Measurements from ENCODE around the gene DHX58.

Gene DHX58

DNA sequence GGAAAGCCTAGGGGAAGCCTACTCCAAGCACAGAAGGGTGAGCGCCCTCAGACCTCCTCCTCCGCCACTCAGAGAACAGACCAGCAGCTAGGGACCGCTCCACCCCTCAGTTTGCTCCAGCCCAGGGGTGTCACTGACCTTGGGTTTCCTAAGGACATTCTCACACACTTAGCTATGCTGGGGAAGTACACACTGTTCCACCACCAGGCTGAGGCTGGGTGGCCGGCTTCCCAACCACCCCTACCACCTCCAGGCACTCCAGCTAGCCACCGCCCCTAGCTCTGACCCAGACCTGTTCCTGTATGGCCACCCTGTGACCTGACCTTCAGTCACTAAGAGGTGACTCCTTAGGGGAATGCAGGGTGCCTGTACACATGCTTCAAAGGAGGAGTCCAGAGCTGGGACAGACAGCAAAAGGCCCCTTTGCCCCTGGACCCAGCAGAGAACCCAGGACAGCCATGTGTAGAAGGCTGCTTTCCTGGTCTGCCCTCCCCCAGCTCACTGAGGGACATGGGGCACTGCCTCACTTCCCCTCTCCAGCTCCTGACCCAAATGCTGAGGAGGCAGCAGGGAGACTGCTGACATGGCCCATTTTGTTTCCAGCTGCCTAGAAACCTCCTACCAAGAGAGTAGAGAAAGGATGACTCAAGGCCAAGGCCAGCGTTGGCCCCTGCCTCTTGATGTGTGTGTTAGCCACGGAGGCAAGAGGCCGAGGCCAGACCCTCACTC lies 16.8 kb upstream of the DHX58 start:
- no peak for FAIRE-seq

DNA sequence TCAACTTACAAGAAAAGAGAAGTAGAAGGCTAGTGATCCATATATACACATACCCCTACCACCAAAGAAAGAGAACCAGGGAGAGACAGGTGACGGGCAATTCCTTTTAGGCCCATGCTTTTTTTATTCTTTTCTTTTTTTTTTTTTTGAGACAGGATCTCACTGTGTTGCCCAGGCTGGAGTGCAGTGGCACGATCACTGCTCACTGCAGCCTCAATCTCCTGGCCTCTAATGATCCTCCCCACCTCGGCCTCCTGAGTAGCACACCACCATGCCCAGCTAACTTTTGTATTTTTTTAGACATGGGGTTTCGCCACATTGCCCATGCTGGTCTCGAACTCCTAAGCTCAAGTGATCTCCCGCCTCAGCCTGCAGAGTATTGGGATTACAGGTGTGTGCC lies 14.9 kb upstream of the DHX58 start:
- FAIRE-seq: no peak

DNA sequence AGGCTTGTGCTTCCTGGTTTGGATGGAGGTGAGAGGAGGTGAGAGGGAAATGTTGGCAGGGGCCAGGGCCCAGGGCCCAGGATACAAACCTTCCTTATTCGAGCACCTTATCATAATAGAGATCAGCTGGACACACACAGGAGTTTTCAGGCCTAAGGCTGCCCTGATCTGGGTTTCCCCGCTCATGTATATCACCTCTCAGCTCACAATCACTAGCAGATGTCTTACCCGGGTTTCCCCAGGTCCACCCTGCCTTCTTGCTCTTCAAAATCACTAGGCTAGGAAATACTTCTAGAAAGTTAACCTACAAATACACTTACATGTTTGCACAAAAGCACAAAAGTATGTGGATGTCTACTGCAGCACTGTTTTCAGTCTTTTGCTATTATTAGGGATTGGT lies 14.3 kb upstream of the DHX58 start:
- no peak for FAIRE-seq

DNA sequence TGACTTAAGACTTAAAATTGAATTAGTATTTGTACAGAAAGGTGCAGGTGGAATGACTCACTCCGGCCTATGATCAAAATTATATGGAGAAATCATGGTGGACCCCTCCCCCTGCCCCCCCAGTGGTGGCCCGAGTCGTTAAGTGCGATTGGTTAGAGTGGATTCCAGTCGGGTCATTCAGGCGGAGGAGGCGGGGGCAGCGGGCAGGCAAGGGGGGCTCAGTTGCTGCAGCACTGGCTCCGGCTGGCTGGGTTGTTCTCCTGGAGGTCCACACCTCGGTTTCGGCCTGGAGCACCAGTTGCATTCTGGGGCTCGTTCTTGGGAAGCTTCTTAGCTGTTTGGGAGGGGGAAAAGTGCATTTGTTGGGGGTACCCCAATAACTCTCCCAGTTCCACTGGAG lies 13.1 kb upstream of the DHX58 start:
- FAIRE-seq: no peak

DNA sequence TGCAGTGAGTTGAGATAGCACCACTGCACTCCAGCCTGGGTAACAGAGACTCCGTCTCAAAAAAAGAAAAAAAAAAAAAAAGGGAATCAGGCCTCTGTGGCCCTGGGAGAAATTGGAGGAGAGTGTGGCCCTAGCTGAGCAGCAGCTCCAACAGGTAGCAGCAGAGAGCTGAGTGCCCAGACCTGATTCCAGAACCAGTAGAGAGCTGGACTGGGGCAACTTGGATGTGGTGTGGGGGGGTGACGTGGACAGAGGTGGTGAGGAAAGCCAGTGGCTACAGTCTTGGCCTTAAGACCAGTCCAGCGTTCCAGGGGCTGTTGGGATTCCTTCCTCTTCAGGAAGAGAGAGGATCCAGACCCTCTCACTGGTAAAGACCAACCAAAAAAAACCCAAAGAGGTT lies 11.7 kb upstream of the DHX58 start:
- FAIRE-seq: no peak

DNA sequence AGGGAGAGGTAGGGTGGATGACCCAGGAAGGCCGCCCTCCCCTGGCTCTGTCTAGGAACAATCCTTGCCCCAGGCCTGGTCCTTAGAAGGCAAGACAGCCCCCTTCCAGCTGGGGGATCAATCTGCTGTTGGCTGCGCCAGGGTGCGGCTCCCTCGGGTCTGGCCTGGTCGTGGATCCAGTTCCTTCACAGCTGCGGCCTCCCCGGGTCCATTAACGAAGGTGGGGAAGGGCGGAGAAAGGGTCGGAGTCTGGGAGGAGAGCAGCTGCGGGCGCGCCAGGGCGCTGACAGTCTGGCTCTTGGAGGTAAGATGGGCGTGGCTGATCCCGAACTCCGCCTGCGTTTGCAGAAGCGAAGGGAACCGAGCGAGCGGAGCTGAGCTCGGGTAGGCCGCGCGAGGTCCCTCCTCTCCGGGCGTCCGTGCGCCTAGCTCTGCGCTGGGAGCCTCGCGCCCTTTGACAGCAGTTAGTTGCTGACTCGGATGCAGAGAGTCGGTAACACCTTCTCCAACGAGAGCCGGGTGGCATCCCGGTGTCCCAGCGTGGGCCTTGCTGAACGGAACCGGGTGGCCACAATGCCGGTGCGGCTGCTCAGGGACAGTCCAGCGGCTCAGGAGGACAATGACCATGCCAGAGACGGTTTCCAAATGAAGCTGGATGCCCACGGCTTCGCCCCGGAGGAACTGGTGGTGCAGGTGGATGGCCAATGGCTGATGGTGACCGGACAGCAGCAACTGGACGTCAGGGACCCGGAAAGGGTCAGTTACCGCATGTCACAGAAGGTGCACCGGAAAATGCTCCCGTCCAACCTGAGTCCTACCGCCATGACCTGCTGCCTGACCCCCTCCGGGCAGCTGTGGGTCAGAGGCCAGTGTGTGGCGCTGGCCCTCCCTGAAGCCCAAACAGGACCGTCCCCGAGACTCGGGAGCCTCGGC lies 10.1 kb upstream of the DHX58 start, which contains the start of gene HSPB9:
Gene HSPB9 (plus strand): TSS at position 434 of the 933 bp plus-strand sequence. CDS start 47 bp downstream, at position 481.
- FAIRE-seq: no peak

DNA sequence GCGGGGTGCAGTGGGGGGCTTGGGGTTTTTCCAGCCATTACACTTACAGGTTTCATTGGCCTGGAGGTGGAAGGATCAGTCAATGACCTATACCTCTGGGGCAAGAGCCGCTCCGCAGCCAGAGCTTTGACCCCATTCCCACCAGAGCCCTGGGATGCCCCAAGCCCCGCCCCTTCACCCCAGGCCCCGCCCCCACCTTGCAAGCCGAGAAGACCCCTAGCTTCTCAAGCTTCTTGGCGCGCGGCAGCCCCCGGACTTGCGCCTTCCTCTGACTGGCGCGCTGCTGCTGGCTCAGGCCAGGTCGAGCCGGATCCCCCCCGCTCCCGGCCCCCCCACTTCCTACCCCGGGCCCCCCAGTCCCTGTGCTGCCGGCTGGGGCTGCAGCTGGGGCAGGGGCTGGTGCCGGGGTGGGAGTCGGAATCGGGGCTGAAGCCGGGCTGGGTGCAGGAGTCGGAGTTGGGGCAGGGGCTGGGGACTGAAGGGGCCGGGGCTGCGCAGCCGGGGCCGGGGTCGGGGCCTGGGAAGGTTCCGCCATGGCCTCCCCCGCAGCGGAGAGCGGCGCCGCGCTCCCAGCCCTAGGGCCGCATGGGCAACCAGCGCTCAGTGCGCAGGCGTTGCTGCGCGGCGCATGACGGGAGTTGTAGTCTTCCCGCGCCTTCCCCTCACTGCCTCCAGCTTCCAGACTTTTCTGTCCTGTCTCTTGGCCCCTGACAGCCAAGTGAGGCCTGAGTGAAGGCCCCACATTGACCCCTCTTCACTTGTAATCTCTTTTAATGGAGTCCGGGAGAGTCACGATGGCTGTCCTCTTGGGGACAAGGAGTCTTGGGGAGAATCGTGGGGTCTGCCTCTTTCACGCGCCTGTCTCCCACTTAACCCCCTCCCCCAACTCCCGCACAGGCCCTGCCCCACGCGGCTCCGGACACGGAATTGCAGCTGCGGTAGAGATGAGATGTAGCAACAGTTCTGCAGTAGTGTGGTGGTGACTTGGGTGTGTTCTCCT lies 8.6 kb upstream of the DHX58 start, which contains the start of gene KAT2A:
Gene KAT2A (minus strand): TSS at position 598 of the 1,000 bp plus-strand sequence. CDS start 63 bp downstream, at position 535.
- FAIRE-seq: no peak

DNA sequence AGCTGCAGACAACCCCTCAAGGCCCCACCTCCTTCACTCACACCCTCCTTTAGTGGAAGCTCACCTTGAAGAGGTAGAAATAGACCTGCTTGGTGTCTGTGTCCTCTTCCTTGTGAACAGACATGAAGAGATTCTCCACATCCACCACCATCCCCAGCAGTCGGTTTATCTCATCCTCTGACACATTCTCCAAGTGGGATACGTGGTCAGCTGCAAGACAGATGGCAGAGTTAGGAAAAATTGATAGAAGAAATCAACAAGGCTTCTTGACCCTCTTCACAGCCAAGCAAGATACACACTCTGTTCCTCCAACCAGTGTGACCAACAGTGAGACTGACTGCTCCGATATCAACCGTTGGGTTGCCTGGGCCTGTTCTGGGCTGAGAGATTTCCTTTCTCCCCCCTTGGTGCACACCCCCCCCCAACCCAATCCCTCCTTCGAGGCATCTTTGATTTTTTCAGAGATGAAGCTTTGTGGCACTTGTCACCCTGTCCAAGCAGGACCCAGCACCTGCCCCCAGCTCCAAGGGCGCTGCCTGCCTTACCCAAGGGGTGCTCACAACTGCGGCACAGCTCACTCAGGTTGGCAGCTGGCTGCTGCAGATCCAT lies 7.8 kb upstream of the DHX58 start:
- FAIRE-seq: no peak

DNA sequence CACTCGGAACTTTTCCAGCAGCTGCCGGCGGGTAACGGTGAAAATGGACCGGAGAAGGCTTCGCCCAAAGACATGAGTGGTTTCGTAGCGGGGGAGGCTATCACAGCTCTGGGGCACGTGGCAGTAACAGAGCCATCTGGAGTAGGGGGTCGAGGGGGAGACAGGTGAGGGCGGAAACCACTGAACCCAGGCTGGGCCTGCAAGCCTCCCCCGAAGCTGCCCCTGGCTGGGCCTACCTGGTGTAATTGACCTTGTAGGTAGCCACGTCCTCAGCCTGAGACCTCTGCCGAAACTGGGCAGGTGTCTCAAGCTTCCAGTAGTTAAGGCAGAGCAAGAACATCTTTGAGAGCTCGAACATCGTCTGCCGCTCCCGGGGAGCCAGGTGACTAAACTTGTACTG lies 6.8 kb upstream of the DHX58 start:
- no peak for FAIRE-seq

DNA sequence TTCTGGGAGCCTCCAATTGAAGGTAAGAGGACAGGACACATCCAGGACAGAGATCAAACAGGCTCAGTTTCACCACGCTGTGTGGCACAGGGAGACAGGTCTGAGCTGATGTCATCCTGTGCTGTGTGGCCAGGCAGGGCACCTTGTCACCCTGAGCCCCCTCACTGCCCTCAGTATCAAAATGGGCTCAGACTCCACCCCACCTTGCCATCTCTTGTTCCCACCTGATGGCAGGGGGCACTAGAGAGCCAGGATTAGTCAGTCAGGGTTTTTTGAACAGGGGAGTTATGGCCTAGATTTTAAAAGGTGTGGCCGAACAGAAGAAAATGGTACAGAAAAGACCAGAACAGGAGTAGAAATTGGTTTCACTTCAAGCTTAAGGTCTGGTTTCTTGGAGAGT lies 6.0 kb upstream of the DHX58 start:
- FAIRE-seq: no peak

DNA sequence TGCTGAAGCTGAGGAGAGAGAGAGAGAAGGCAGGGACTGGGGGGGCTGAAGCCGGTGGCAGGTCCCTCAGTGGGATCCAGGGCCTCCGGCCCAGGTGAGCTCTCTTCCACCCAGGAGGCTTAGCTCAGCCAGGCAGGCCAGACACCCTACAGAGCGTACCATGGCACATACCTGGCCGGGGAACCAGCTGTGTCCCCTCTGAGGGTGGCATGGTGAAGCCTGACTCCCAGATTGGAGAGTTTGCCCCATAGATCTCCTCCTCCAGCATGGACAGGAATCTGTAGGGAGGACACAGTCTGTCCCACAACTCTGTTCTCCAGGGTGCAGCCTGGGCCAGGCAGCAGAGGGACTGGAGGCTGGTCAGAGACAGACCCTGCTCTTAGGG lies 5.6 kb upstream of the DHX58 start:
- FAIRE-seq: no peak

DNA sequence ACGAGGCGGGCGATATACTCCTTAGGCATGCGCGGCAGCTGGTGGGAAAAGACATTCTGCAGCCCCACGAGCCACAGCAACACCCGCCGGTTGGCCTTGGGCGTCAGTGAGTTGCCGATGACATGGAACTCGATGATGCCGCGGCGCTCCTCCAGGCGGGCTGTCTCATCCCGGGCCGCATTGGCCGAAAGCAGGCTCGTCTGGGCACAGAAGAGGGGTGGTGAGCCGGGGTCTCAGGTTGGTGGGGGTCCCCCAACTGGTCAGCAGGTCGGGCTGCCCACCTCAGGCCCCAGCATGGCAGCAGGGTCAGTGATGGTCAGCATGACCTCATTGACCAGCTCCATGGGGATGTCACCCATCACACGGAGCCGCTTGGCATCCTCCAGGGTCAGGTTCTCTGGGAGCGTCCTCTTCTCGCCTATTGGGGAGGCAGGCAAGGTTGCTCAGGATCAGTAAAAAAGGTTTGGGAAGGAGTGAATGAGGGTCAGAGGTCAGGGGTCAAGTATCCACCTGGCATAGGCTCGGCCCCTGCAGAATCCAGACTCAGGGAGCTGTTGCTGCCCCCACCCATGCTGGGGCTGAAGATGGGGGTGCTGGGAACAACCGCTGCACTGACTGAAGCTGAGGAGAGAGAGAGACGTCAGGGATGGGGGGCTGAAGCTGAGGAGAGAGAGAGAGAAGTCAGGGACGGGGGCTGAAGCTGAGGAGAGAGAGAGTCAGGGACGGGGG lies 5.0 kb upstream of the DHX58 start:
- FAIRE-seq: no peak

DNA sequence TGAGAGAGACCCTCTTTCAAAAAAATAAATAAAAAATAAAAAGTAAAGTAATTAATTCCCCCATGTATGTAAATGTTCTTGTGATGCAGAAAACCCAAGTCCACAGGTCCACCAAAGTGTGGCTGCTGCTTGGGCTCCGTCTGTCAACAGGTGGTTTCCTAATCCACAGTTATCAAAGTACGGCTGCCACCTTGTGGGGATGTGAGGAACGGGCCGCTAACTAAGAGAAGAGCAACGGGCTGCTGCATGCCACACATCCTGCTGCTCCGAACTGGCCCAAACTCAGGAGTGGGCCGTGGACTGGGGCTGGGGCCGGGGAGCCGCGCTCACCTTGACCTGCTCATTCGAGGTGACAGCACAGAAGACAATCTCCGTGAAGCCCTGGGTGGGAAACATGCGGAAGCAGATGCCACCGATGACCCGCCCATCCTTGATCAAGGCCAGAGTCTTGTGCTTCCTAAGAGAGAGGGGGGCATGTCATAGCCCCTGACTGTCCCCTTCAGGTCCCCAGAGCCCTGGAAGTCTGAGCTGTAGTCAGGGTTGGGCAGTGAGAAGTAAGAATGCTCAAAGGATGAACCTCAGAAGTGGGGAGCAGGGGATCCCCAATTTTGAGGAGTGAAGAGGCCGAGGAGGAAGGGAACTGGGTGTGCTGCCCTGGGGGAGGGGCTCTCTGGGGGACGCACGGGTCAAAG lies 4.3 kb upstream of the DHX58 start:
- no peak for FAIRE-seq

DNA sequence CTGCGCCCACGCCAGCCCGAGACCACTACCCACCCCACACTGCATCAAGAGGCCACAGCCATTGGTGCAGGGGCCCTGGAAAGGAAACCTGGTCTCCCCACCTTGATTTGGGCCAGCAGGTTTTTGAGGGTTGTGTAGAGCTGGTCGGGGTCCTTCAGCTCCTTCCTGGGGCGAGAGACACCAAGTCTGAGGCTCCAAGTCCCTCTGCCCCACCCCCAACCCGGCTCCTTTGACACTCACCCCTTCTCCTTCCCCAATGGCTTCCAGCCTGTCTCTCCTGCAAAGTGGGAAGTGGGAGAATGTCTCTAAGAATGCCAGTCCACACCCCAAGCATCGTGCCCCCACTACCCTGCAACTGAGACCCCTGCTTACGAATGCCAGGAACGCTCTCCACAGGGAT lies 1.6 kb upstream of the DHX58 start:
- no peak for FAIRE-seq

DNA sequence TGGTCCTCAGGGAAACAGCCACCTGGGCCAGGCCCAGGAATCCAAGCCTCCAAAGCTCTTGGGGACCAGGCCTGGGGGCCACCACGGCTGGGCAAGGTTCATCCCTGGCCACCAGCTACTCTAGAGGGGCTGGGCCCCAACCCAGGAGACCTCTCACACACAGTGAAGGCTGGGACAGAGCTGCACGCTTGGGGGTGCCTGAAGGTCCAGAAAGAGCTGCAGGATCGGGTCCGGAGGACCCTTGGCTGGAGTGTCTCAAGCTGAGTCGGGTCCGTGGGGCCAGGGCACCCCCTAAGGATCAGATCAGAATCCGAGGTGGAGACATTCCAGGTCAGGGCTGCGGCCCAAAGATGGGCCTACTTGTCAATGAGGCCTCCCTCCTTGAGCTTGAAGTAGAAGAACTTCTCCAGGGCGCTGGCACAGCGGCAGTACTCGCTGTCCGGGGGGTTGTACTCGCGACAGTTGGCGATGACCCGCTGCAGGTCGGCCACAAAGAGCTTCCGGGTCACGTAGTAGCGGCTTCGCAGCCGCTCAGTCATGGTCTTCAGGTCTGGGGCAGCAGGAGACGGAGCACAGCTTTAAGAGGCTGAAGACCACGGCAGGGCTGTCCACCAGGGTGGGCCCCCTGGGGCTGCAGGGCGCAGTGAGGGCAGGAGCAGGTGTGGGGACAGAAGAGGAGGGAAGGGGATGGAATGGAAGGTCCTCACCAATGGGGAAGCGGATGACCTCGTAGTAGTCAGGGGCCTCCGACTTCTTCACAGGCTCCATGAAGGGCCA lies 967 bp upstream of the DHX58 start:
- no peak for FAIRE-seq

DNA sequence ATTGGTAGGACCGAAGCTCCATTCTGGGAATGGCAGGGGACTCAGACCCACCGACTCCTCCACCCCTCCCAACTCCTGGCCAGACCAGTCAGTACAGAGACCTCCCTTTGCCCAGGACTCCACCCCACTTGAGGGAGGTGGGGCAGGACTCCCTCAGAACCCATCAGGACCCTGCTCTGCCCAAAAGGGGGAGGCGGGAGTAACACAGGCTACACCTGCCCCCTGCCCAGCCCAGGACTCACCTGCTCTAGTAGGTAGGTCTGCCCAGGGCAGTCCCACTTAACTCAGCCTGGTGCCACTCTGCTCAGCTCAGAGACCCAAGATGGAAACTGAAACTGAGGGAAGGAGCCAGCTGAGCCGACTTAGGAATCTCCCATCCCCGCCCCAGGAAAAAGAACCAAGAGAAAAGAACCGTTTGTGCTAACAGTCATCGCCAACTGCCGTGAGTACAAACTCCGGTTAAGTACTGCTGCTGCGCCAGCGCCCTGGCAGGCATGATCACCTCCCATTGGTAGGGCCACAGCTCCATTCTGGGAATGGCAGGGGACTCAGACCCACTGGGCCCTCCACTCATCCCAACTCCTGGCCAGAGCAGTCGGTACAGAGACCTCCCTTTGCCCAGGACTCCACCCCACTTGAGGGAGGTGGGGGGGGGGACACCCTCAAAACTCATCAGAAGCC lies 503 bp downstream of the DHX58 start:
- no peak for FAIRE-seq

DNA sequence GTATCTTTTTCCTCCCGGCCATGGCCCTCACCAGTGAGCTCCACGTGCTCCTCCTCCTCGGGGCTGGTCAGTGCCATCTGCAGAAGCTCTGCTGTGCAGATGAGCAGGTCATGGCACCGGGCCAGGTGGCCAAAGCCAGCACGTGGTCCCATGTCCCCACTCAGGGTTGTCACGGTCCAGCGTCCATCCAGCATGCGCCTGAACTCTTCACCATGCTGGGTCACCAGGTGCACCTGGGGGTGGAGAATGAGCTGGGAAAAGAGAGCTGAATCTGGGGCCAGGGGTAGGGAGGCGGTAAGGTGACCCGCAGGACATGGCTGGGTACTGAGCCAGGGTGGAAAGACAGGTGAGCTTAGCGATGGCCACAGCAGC lies 1.3 kb downstream of the DHX58 start:
- FAIRE-seq: no peak

DNA sequence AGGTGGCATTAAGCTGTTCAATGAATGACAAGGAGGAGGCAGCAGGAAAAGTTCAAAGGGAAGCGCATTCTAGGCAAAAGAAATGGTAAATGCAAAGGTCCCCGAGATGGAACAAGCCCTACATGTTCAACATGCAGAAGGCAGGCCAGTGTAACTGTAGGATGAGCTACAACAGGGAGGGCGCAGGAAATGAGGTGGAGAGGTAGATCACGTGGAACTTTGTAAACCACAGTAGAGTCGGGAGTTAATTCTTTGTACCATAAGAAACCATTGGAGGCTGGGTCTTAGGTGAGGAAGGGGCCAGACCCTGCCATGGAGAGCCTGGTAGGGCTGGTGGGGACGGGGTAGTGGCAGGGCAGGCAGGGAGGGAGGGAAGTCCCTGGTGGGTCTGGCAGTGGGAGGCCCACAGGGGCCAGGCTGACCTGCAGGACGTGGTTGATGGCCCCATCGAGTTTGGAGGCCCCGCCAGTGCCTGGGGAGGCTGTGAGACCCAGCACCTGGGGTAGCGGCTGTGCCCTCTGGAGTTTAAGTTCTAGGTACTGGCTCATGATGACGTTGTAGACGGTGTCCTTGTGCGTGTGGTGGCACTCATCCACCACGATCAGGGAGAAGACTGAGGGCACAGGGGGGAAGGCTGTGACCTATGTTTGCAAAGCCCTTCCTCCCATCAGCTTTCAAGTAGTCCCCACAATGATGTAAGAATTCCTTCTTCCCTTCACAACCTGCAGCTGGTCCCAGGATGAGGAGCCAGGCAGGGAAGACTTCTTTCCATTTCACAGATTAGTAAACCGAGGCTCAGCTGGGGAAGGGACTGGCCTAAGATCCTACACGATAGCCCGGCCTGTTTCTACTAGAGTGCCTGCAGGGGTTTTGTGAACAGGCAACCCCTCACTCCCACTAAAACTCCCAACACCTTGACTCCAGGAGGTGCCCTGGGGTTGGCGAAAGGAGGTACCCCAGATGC lies 1.9 kb downstream of the DHX58 start:
- no peak for FAIRE-seq
